Dermis lymphatic vessel endothelial cell (primary cell): ENCODE data around the gene PORCN. TPM values are rescaled to one million over a fixed set of nuclear protein-coding genes. Genes with fewer than 3 reads are reported as not detected.

Experiments
- total RNA-seq: library from RNA; depleted of rRNA; stranded (reverse); fragments of >200 nt; gene quantifications from 2 replicates; pipeline ENCODE4 v1.2.1, GENCODE V29; 2014

PORCN gene
- 4.6 and 6.1 TPM in 2 replicates for total RNA-seq

DNA sequence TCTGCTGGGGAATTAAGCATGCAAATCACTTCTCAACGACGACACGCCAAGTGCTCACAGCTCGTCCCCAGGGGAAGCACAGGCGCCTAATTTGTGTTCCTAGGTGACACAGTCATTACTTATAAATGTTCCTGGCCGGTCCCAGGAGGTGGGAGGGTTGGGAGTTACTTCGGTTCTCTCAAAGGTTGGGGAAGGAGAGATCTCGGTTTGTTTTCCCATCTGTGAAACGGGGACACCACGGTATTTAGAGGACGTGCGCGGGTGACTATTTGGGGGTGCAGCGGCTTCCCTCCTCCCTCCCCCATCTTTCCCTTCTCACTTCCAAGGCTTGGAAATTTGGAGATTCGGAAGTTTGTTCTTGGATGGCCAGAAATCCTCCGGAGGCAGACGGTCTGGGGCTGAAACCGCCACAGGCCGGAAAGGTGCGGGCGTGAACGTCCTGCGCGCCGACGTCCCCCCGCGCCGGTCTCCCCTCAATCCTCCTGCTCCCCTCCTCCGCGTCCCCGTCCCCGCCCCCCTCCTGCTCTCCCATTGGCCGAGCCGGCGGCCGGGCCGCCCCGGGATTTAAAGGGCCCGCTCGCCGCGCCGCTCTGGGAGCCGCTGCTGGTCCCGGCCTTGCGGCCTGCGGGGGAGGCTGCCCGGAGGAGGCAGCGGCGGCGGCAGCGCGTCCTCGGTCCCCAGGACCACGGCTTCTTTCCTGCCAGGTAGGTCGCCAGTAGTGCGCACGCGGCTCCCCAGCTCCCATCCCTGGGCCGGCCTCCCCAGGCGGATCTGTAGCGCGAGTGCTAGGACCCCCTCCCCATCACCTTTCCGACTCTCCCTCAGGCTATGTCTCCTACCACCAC lies at the start of gene PORCN:
Gene PORCN, plus strand, starts transcription at position 593 of the 845 bp plus-strand sequence. CDS start 829 bp downstream, outside the sequence.

DNA sequence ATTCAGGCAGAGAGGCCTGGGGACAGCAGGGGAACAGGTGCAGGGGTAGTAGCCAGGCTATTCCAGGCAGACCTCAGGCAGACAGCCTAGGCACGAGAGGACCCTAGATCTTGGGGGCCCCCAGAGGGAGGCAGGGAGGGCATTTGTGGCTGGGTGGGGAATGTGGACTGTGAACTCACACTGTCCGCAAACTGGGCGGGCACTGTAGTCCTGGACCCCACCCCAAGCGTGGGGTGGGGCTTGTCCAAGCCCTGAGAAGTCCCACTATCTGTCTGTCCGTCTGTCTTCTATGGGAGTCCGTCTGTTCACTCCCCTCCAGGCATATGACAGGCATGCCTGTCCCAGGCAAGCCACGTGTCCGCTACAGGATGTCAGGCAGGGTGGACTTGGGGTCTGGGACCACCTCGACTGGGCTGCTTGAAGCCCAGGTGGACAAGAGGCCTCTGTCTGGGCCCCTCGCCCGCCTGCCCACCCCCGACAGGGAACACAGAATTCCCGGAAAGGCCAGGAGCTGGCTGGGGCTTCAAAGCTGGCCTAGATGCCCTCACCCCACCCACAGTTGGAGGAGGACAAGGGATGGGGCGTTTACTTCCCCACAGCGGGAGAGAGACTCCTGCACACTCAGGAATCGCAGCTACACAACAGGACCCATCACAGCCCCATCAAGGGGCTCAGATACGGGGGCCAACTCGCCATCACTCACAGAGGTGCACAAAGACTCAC lies 38.5 kb upstream of the PORCN start, which contains the start of gene SLC38A5:
Gene SLC38A5, minus strand, starts transcription at position 151 of the 723 bp plus-strand sequence. CDS start 2,336 bp downstream, outside the sequence.

DNA sequence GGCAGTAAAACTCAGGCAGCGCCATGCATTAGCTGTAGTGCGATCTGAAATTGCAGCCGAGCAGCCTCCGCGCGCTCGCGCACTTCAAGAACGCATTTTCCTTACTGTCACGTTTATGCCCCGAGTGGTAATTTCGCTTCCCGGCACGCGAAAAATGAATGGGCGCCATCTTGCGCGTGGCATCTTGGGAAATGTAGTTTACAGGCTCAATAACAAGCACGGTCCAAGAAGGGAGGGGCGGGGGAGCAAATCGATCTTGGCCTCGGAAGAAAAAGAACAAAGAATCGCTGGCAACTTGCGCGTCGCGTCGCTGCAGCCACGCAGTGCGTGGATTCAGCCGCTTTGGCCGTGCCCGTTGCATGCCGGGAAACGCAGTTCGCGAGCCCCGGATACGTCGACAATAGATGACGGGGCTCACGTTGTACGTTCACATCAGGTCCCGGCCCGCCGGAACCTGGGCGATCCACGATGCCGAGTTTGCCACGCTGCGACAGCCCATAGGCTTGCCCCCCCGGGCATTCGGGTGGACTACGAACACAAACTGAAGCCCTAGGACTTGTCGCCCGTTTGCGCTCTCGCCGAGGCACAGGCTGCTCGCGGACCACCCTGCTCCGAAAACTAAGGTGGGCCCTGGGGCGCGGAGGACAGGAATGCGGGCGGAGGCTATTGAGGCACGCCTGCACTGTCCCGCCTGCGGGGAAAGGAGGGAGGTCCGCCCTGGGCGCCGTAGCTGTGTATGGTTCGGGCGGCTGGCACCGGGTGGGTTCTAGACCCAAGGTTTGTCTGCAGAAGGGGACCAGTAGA lies 32.8 kb upstream of the PORCN start, which contains the start of gene FTSJ1:
Gene FTSJ1, plus strand, starts transcription at position 426 of the 804 bp plus-strand sequence. CDS start 1,849 bp downstream, outside the sequence.

DNA sequence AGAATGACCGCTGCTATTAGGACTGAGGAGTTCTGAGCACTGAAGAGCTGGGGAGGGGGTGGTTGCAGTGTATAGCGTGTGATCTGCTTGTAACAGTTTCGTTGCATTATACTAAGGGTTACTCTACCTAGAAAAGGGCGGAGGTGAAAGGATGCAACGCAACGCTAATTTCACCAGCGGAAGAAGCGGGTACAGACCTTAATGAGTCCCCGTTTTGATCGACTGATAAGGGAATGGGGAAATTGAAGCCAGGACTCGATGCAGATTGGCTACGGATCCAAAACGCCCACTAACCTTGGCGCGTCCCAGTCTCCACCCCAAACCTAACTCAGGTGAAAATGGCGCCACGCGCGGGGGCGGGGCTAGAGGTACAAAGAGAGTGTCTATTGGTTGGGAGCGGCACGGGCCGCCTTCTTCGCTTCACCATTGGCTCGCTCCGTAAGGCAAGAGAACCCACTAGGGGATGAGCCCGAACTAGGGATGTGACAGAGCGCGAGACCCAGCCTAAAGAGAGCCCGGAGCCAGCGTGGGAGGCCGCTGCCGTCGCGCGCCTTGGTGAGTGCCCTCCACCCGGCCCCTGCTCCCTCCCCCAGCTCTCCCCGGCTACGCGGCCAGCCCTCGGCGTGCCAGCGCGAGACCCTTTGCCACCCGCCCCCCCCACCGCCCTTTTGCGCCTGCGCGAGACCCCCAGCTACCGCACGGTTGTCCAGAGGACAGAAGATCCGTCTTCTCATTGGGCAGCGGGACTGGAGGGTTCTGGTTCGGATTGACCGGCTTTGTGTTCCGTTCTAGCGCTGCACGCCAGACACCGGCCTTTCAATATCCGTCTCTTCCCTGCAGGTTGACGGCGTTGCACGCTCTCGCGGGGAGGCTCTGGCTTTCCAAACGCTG lies 12.8 kb downstream of the PORCN start, which contains the start of gene EBP:
Gene EBP, plus strand, starts transcription at position 456 of the 891 bp plus-strand sequence. CDS start 1,964 bp downstream, outside the sequence.

GRCh38 chrX:48539345-48540027 lies 30.7 kb downstream of the PORCN start, which contains the start of gene TBC1D25:
TBC1D25 (plus strand) TSS chrX:48539714; CDS start chrX:48539798, 84 bp downstream.

Other genes with a start within 250 kb of the PORCN start
- gene SSX3, start 152.3 kb upstream of the PORCN start, total RNA-seq, result not detected in 2 replicates
- gene SSX4, start 125.5 kb upstream of the PORCN start, total RNA-seq, result not detected in 2 replicates
- not detected in 2 replicates for gene SSX4B, start 97.0 kb upstream of the PORCN start, total RNA-seq
- 1.0 and 3.9 TPM in 2 replicates for gene SLC38A5, start 38.7 kb upstream of the PORCN start, total RNA-seq
- 30.3 and 33.3 TPM in 2 replicates for gene FTSJ1, start 32.8 kb upstream of the PORCN start, total RNA-seq
- gene EBP, start 12.8 kb downstream of the PORCN start, total RNA-seq, result 61.4 and 66.3 TPM in 2 replicates
- 6.2 and 8.0 TPM in 2 replicates for gene TBC1D25, start 30.7 kb downstream of the PORCN start, total RNA-seq
- 387 and 390 TPM in 2 replicates for gene RBM3, start 65.5 kb downstream of the PORCN start, total RNA-seq
- 98.9 and 107 TPM in 2 replicates for gene WDR13, start 88.5 kb downstream of the PORCN start, total RNA-seq
- gene WAS, start 174.8 kb downstream of the PORCN start, total RNA-seq, result not detected in 2 replicates
- 2.7 and 3.1 TPM in 2 replicates for gene SUV39H1, start 187.7 kb downstream of the PORCN start, total RNA-seq